ENCODE data around the gene GALNT15.

Gene GALNT15

DNA sequence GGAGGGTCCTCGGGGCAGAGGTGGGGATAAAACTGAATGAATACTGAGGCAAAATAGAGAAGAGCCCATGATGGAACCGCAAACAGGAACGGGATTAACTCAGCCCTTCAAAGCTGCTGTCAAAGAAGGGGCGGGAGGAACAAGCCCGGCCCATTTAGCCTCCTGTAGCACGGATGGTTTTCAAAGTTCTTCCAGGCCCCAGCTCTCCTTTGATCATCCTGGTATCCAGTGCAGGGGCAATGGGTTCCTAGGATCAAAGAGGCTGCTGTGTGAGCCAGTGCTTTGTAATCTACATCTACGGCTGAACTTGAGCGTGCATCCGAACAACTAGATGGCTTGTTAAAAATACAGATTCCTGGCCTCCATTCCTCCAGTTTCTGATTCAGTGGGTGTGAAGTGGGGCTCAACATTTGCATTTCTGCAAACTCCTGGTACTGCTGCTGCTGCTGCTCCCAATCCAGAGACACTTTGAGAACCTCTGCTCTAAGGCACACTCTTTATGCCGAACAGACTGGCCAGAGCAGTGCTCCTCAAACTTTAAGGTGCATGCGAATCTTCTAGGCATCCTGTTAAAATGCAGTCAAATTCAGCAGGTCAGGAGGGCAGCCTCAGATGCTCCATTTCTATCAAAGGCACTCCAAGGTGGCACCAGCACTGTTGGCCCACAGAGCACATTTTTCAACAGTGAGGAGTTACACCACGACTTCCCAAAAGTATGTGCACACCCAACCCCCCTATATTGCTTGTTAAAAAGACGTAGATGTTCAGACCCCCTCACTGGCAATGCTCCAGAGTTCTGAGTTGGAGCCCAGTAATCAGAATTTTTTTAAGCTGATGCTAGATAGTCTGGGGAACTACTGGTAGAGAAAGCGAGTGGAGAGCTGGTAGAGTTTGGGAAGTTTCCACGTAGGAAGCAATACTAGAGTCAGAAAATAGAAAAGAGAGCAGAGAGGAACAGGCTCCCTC, 5.6 kb downstream of the GALNT15 start:
- TF ChIP-seq YY1 (IDR thresholded peaks at IDR 0.05; ENCODE audit: insufficient read depth, insufficient read length) (no peak), SUZ12 (IDR thresholded peaks at IDR 0.05; ENCODE audit: extremely low read depth, insufficient read depth, insufficient read length) (no peak), ZNF274 (IDR thresholded peaks at IDR 0.05; ENCODE audit: low read depth, low read length) (no peak)
- Histone ChIP-seq H3K27me3 (ENCODE audit: insufficient read depth, insufficient read length) (peaks cover 8% of the 10 kb centered on the region), H3K9me3 (ENCODE audit: insufficient read depth, low read length) (no peaks in the 10 kb centered on the region), H3K4me1 (ENCODE audit: insufficient read depth, insufficient read length) (peaks cover 3% of the 10 kb centered on the region), H3K9ac (ENCODE audit: insufficient read length, low read depth) (no peak overlapping the region), H3K36me3 (ENCODE audit: insufficient read depth, insufficient read length, low read length) (no peaks in the 10 kb centered on the region), H3K4me3 (ENCODE audit: insufficient read length, low read depth) (no peak overlapping the region)
- DNase-seq (ENCODE audit: low read depth, low spot score) = no peak

DNA sequence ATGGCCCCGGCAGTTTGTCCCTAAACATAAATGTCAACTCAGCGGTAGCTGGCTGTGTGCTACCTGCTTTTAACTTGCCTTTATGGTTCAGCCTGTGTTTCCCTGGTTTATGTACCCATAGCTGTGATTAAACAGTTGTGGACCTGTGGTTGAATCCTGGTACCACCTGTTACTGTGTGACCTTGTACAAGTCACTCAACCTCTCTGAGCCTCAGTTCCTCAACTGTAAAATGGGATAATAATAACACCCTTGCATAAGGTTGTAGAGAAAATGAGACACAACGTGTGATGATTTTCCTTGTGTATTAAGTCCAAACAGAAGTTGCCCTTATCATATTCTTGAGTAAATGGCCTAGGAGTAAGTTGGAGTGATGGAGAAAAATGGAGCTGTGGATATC, 6.3 kb downstream of the GALNT15 start:
- H3K36me3 ChIP-seq (ENCODE audit: insufficient read depth, insufficient read length, low read length) = no peaks in the 10 kb centered on the region
- TF ChIP-seq ZNF274 (IDR thresholded peaks at IDR 0.05; ENCODE audit: low read depth, low read length) (no peak), SUZ12 (IDR thresholded peaks at IDR 0.05; ENCODE audit: extremely low read depth, insufficient read depth, insufficient read length) (no peak), YY1 (IDR thresholded peaks at IDR 0.05; ENCODE audit: insufficient read depth, insufficient read length) (no peak)
- no peaks in the 10 kb centered on the region for H3K9me3 ChIP-seq (ENCODE audit: insufficient read depth, low read length)
- H3K4me3 ChIP-seq (ENCODE audit: insufficient read length, low read depth) = no peak overlapping the region
- DNase-seq (ENCODE audit: low read depth, low spot score) = no peak
- no peak overlapping the region for H3K9ac ChIP-seq (ENCODE audit: insufficient read length, low read depth)
- peaks cover 3% of the 10 kb centered on the region for H3K4me1 ChIP-seq (ENCODE audit: insufficient read depth, insufficient read length)
- peaks cover 8% of the 10 kb centered on the region for H3K27me3 ChIP-seq (ENCODE audit: insufficient read depth, insufficient read length)

DNA sequence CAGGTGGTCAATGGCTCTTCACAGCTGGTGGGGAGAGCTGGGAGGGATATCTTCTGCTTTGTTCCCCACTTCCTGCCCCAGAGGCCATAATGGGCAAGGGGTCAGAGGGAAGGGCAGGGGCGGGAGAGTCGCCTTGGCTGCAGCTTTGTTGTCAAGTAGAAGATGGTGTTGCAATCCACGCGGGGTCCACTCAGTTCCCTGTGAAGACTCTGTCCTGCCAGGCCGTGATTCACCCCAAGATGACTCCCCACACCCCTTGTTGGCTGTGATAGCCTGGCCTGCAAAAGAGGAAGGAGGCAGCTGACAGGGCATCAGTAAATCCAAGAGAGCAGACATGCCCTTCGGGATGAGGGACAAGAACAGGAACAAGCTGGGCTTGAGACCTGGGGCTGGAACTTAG, 6.9 kb downstream of the GALNT15 start:
- Histone ChIP-seq H3K4me3 (ENCODE audit: insufficient read length, low read depth) (no peak overlapping the region), H3K4me1 (ENCODE audit: insufficient read depth, insufficient read length) (peaks cover 3% of the 10 kb centered on the region), H3K27me3 (ENCODE audit: insufficient read depth, insufficient read length) (peaks cover 8% of the 10 kb centered on the region), H3K9me3 (ENCODE audit: insufficient read depth, low read length) (no peaks in the 10 kb centered on the region), H3K9ac (ENCODE audit: insufficient read length, low read depth) (no peak overlapping the region), H3K36me3 (ENCODE audit: insufficient read depth, insufficient read length, low read length) (no peaks in the 10 kb centered on the region)
- TF ChIP-seq ZNF274 (IDR thresholded peaks at IDR 0.05; ENCODE audit: low read depth, low read length) (no peak), SUZ12 (IDR thresholded peaks at IDR 0.05; ENCODE audit: extremely low read depth, insufficient read depth, insufficient read length) (no peak)
- DNase-seq (ENCODE audit: low read depth, low spot score) = no peak

DNA sequence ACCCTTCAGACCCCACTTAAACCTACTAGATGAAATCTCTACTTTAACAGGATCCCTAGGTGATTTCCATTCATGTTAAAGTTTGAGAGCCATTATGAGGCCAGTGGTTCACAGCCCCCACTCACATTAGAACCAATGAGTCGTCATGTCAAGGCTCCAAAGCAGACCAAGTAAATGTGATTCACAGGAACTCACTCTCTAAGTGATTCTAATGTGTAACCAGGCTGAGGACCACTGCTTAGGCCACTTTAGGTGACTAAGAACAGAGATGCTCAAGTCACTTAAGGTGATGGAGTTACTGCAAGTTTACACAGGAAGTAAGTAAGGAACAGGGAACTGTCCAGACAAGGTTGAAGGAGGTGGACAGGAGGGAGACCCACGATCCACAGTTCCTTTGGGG, 7.7 kb downstream of the GALNT15 start:
- Histone ChIP-seq H3K9me3 (ENCODE audit: insufficient read depth, low read length) (no peaks in the 10 kb centered on the region), H3K9ac (ENCODE audit: insufficient read length, low read depth) (no peak overlapping the region), H3K4me3 (ENCODE audit: insufficient read length, low read depth) (no peak overlapping the region), H3K27me3 (ENCODE audit: insufficient read depth, insufficient read length) (peaks cover 8% of the 10 kb centered on the region), H3K36me3 (ENCODE audit: insufficient read depth, insufficient read length, low read length) (no peaks in the 10 kb centered on the region), H3K4me1 (ENCODE audit: insufficient read depth, insufficient read length) (peaks cover 3% of the 10 kb centered on the region)
- TF ChIP-seq ZNF274 (IDR thresholded peaks at IDR 0.05; ENCODE audit: low read depth, low read length) = no peak
- no peak for TF ChIP-seq YY1 (IDR thresholded peaks at IDR 0.05; ENCODE audit: insufficient read depth, insufficient read length)
- no peak for TF ChIP-seq SUZ12 (IDR thresholded peaks at IDR 0.05; ENCODE audit: extremely low read depth, insufficient read depth, insufficient read length)
- no peak for DNase-seq (ENCODE audit: low read depth, low spot score)

DNA sequence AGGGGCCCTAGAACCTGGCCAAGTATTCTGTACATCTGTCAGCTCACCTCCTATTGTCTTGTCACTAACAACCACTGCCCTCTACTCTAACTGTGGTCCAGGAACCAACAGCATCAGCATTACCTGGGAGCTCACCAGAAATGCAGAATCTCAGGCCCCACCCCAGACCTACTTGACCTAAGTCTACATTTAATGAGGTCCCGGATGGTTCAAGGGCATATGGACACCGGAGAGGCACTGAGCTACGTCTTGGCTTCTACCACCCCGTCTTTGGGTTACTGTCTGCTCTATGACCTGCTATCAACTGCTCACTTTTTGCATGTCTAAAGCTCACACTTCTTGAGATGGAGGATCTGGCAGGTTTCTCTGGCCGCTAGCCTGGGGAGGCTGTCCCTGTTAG, 8.1 kb downstream of the GALNT15 start:
- Histone ChIP-seq H3K4me3 (ENCODE audit: insufficient read length, low read depth) (no peak overlapping the region), H3K9me3 (ENCODE audit: insufficient read depth, low read length) (no peaks in the 10 kb centered on the region), H3K9ac (ENCODE audit: insufficient read length, low read depth) (no peak overlapping the region), H3K4me1 (ENCODE audit: insufficient read depth, insufficient read length) (peaks cover 3% of the 10 kb centered on the region), H3K27me3 (ENCODE audit: insufficient read depth, insufficient read length) (peaks cover 6% of the 10 kb centered on the region), H3K36me3 (ENCODE audit: insufficient read depth, insufficient read length, low read length) (no peaks in the 10 kb centered on the region)
- no peak for TF ChIP-seq YY1 (IDR thresholded peaks at IDR 0.05; ENCODE audit: insufficient read depth, insufficient read length)
- no peak for TF ChIP-seq SUZ12 (IDR thresholded peaks at IDR 0.05; ENCODE audit: extremely low read depth, insufficient read depth, insufficient read length)
- DNase-seq (ENCODE audit: low read depth, low spot score) = no peak

DNA sequence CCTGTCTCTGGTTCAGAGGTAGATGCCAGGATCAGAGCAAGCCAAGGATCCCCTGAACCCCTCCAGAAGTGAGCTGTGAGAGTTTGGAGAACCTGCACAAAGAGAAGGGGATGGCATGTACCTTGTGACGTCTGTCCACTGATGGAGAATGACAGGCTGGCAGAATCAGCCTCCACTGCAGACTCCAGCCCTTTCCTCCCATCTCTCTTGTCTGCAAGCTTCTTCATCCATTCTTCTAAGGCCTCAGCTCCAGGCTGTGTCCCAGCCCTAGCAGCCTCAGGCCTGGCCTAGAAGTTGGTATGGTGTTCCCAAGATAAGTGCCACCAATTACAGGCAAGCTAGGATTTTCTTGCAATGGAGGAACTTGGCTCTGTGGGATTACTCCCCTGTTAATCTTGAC, 8.6 kb downstream of the GALNT15 start:
- no peak for TF ChIP-seq SUZ12 (IDR thresholded peaks at IDR 0.05; ENCODE audit: extremely low read depth, insufficient read depth, insufficient read length)
- no peak for TF ChIP-seq YY1 (IDR thresholded peaks at IDR 0.05; ENCODE audit: insufficient read depth, insufficient read length)
- TF ChIP-seq ZNF274 (IDR thresholded peaks at IDR 0.05; ENCODE audit: low read depth, low read length) = no peak
- peaks cover 2% of the 10 kb centered on the region for H3K27me3 ChIP-seq (ENCODE audit: insufficient read depth, insufficient read length)
- no peak for DNase-seq (ENCODE audit: low read depth, low spot score)
- H3K9me3 ChIP-seq (ENCODE audit: insufficient read depth, low read length) = no peaks in the 10 kb centered on the region
- no peak overlapping the region for H3K4me3 ChIP-seq (ENCODE audit: insufficient read length, low read depth)
- H3K9ac ChIP-seq (ENCODE audit: insufficient read length, low read depth) = no peak overlapping the region
- peaks cover 3% of the 10 kb centered on the region for H3K4me1 ChIP-seq (ENCODE audit: insufficient read depth, insufficient read length)
- H3K36me3 ChIP-seq (ENCODE audit: insufficient read depth, insufficient read length, low read length) = no peaks in the 10 kb centered on the region

DNA sequence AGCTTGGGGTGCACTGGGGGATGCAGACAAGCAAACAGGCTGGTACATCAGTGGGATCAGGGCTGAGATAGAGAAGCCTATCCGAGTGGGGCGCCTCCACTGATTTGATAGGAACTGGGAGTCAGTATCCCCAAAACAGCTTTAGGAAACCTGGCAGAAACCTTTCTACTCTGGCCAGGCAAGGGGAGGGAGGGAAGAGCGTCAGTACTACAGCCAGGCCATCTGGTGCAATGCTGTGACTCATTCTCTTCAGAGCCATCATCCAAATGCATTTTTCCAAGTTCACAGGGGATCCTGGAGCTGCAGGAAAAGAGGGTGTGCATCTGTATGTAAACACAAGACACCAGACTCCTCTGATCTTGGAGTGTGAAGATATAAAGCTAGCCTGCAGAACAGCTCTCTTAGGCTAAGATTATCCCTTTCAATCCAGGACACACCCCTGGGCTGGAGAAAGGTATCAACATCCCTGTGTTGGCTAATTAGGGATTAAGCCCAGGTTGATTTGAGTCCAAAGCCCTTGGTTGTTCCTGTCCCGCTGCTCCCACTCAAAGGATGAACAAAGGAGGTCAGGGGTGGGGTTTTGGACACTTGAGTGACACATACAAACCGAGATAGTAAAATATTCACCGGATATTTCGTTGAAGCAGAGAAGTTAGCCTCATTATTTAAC, 9.3 kb downstream of the GALNT15 start:
- Histone ChIP-seq H3K36me3 (ENCODE audit: insufficient read depth, insufficient read length, low read length) (no peaks in the 10 kb centered on the region), H3K9me3 (ENCODE audit: insufficient read depth, low read length) (no peaks in the 10 kb centered on the region), H3K4me1 (ENCODE audit: insufficient read depth, insufficient read length) (peaks cover 3% of the 10 kb centered on the region), H3K9ac (ENCODE audit: insufficient read length, low read depth) (no peak overlapping the region), H3K4me3 (ENCODE audit: insufficient read length, low read depth) (no peak overlapping the region), H3K27me3 (ENCODE audit: insufficient read depth, insufficient read length) (no peaks in the 10 kb centered on the region)
- no peak for DNase-seq (ENCODE audit: low read depth, low spot score)
- TF ChIP-seq SUZ12 (IDR thresholded peaks at IDR 0.05; ENCODE audit: extremely low read depth, insufficient read depth, insufficient read length) (no peak), ZNF274 (IDR thresholded peaks at IDR 0.05; ENCODE audit: low read depth, low read length) (no peak), YY1 (IDR thresholded peaks at IDR 0.05; ENCODE audit: insufficient read depth, insufficient read length) (no peak)

Data from NT2/D1 (cell line).